NCI-H2081 treated with DMSO at 0.1 percent for 48 hours (cell line): Measurements from ENCODE around the gene RPL3.
A peak's percentile ranks its signal among the peaks of the same experiment; 100 is the strongest.
"Not testable (repeated sequence)": the region's sequence is repeated elsewhere in the genome, so short reads cannot be mapped to it uniquely, and the experiment has no call there.

Experiments
- DNase-seq: peaks from one replicate; lab custom pipeline; 2025; lab: John Stamatoyannopoulos, UW

The RPL3 gene

DNA sequence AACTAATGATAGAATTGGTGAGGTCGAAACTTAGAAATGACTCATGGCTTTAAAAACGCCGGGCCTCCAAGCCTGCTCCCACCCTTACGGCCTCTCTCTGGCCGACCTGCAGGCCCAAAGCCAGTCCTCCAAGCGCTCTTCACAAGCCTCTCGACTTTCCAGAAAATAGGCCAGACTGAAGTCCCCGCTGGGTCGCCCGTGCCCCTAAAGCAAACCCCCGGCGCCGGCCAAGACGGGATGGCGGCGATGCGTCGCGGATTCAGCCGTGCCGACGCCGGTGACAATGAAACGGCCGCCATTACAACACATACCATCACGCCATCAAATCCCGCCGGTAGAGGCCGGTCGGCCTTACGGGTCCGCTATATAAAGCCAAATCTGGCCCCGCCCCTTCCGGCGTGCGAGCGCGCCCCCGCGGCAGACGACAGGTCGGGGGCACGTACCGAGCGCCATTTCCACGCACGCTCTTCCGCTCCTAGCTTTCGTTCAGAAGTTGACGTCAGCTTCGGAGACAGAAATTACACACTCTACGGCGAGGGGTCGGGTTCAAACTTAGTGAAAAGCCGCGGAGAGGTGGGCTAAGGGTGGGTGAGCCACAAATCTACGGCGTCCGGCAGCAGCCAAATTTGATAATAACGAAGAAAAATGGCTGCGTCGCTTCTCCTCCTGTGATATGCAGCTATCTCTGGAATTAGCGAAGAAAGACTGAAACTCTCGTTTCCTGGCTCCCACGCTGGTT is at the start of gene RPL3:
Gene RPL3 (minus strand): TSS at position 340 of the 739 bp plus-strand sequence. CDS start 26 bp downstream, at position 314.
- DNase-seq, result peak; percentile 85

GRCh38 chr22:39369186-39369585 is 49.8 kb upstream of the RPL3 start:
- DNase-seq, result no peak

- no peak for DNase-seq
These were observed 49.1 kb upstream of the RPL3 start for GRCh38 chr22:39368461-39368911.

GRCh38 chr22:39367035-39367434 is 47.6 kb upstream of the RPL3 start:
- no peak for DNase-seq

DNA sequence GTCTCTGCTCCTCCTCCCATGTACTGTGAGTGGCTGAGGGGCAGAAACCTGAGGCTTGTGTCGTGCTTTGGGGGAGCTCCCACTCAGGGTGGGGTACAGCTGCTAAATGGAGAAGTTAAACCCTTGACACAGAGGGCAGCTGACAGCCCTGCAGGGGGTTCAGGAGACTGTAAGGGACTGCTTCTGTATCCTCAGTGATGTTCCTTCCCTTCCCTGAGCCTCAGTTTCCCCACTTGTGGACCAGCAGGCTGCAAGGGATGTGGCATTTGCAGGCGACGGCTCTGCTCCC is 46.0 kb upstream of the RPL3 start:
- no peak for DNase-seq

GRCh38 chr22:39364714-39365491 is 45.5 kb upstream of the RPL3 start:
- DNase-seq, result no peak

GRCh38 chr22:39363751-39364515 is 44.5 kb upstream of the RPL3 start:
- DNase-seq, result no peak

DNA sequence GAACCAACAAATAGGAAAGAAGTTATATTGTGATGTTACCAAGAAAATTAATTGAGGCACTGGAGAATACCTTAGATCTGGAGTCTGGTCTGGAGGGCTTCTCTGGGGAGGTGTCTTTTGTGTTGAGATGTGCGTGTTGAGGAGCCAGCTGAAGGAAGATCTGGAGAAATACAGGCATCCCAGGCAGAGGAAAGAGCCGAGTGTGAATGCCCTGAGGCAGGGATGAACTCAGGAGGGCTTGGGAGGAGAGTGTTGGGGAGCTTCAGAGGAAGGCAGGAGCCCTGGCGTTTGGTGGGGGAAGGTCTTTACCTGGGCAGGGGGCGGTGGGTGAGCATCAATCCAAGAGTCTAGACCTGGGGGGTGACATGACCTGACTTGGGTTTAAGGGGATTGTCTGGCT is 43.5 kb upstream of the RPL3 start:
- DNase-seq, result no peak

DNA sequence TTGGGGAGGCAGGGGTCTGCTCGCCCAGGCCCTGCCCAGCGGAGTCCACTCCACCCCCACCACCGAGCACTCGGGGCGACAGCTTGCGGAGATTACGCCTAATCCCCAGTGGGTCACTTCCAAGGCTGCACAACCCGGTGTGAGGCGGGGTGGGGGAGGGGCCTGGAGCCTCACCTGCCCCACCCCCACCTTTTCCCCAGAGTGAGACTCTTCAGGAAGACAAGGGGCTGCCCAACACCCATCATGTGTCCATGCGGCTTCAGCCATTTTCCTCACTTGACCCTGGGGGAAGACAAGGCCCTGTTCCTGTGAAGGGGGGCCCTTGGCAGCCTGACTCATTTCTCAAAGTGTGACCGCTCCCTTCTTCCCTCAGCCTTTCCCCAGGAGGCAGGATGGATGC is 42.8 kb upstream of the RPL3 start:
- DNase-seq, result no peak

GRCh38 chr22:39361496-39361895 is 42.1 kb upstream of the RPL3 start:
- no peak for DNase-seq

- DNase-seq, result no peak
These were observed 41.4 kb upstream of the RPL3 start for GRCh38 chr22:39360674-39361413.

- no peak for DNase-seq
These were observed 40.8 kb upstream of the RPL3 start for GRCh38 chr22:39360242-39360641.

DNA sequence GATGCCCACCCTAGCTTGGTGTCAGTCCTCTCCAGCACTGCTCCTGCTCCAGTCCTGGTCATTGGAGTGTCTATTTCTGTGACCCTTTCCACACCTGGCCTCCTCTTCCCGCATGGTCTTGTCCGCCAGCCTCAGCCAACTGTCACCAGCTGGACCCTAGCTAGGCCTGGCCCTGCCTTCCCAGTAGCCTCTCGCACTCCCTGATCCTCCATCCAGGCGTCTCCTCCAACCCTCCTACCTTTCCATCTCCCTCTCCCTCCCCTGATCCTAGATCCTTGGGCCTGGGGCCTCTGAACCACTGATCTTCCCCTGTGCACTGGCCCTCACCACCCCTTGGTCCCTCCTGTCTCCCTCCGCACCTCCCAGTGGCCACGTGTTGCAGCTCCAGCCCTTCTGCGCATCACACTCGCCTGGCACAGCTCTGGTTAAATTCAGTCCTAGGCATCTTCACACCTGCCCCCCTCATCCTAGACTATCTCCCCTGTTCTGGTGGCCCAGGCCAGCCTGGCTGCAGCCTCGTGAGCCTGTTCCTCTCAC is 40.3 kb upstream of the RPL3 start:
- DNase-seq, result no peak

- not testable (repeated sequence) for DNase-seq
These were observed 38.8 kb upstream of the RPL3 start for GRCh38 chr22:39358197-39358596.

DNA sequence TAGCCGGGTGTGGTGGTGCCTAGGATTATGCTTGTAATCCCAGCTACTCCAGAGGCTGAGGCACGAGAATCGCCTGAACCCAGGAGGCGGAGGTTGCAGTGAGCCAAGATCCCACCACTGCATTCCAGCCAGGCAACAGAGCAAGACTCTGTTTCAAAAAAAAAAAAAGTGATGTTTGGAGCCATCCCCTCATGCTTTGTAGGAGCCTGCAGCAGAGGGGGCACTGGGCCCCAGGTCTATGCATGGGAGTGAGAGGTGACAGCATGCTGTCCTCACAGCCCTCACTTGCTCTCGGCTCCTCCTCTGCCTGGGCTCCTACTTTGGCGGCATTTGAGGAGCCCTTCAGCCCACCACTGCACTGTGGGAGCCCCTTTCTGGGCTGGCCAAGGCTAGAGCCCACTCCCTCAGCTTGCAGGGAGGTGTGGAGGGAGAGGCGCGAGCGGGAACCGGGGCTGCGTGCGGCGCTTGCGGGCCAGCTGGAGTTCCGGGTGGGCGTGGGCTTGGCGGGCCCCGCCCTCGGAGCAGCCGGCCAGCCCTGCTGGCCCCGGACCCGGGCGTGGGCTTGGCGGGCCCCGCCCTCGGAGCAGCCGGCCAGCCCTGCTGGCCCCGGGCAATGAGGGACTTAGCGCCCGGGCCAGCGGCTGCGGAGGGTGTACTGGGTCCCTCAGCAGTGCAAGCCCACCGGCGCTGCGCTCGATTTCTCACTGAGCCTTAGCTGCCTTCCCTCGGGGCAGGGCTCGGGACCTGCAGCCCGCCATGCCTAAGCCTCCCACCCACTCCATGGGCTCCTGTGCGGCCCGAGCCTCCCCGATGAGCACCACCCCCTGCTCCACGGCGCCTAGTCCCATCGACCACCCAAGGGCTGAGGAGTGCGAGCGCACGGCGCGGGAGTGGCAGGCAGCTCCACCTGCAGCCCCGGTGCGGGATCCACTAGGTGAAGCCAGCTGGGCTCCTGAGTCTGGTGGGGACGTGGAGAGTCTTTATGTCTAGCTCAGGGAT is 38.0 kb upstream of the RPL3 start:
- not testable (repeated sequence) for DNase-seq

- DNase-seq, result no peak
These were observed 37.0 kb upstream of the RPL3 start for GRCh38 chr22:39356464-39356863.

DNA sequence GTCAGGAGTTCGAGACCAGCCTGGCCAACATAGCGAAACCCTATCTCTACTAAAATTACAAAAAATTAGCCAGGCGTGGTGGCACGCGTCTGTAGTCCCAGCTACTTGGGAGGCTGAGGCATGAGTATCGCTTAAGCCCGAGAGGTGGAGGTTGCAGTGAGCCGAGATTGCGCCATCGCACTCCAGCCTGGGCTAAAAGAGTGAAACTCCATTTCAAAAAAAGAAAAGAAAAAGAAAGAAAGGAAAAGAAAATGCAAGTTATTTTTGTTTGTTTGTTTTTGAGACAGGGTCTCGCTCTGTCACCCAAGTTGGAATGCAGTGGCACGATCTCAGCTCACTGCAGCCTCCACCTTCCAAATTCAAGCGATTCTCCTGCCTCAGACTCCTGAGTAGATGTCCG is 36.4 kb upstream of the RPL3 start:
- DNase-seq, result not testable (repeated sequence)

DNA sequence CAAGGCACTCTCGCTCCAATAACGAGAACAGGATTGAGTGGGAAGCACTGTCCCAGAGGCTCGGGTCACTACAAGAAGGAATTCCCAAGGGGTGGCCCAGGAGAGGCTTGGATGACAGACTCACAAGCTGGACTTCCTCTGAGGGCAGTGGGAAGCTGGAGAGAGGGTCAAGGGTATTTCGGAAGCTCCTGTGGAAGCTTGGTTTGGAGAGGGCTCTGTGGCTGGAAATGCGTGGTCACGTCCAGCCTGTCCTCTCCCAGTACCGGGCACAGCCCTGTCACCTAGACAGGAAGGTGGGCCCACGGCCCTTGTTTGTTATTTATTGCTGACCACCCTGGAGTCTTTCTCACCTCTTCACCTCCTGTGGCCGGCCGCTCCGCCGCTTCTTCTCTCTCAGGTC is 35.7 kb upstream of the RPL3 start:
- no peak for DNase-seq

- no peak for DNase-seq
These were observed 33.9 kb upstream of the RPL3 start for GRCh38 chr22:39353346-39353745.

GRCh38 chr22:39352306-39352891 is 33.0 kb upstream of the RPL3 start:
- DNase-seq, result no peak
